SK-N-SH (cell line): ENCODE measurements around the gene ANO6. TPM values are rescaled to one million over a fixed set of nuclear protein-coding genes. Genes with fewer than 3 reads are reported as not detected.

Source experiments
- CTCF ChIA-PET: fragments of 300-600, 350-600 bp; formaldehyde crosslinking; extraction: SDS; loops from one replicate; lab custom pipeline; 2021; lab: Yijun Ruan, JAX
- POLR2A ChIA-PET: fragments of 350-600 bp; sonication (Branson Sonifier 250); formaldehyde crosslinking; extraction: SDS; loops from one replicate; lab custom pipeline; 2020; ENCODE audit warnings: antibody characterized with exemption, inconsistent platforms; lab: Yijun Ruan, JAX
- DNase-seq: peaks from one replicate; pipeline ENCODE4 v3.0.0; 2012
- H2AFZ ChIP-seq: fragments of 200-600 bp; sonication (generic); 2 replicates; pipeline ENCODE4 v1.8.1; 2016; ENCODE audit warnings: antibody characterized with exemption, mild to moderate bottlenecking, low read depth
- H3F3A ChIP-seq: fragments of 200-600 bp; sonication (generic); replicated peaks from 2 replicates; pipeline ENCODE3; 2016; ENCODE audit warnings: antibody characterized with exemption, mild to moderate bottlenecking; ENCODE audit not compliant: insufficient read depth
- H3K27ac ChIP-seq, 2 experiments: fragments of 200-500 bp in 1 of 2; fragments of 200-600 bp in 1 of 2; sonication (Bioruptor generic) in 1 of 2; sonication (generic), shearing (Covaris generic) in 1 of 2; 2 replicates each; pipeline versions ENCODE4 v1.5.1 to v1.6.1; 2014 to 2016; ENCODE audit warnings: low read depth in 2 of 2, inconsistent platforms in 1 of 2, low read length in 1 of 2, mild to moderate bottlenecking in 1 of 2, mixed read lengths in 1 of 2
- H3K27me3 ChIP-seq: fragments of 200-600 bp; sonication (generic), shearing (Covaris generic); 2 replicates; pipeline ENCODE4 v1.6.1; 2016; ENCODE audit warnings: mixed run types; ENCODE audit not compliant: insufficient read depth
- H3K36me3 ChIP-seq, 2 experiments: fragments of 200-500 bp in 1 of 2; fragments of 200-600 bp in 1 of 2; sonication (Bioruptor generic) in 1 of 2; sonication (generic) in 1 of 2; replicated peaks in 1 of 2; 2 replicates each; pipeline versions ENCODE3 to v1.5.1; 2014 to 2016; ENCODE audit warnings: low read length in 1 of 2, mild to moderate bottlenecking in 1 of 2; ENCODE audit not compliant: insufficient read depth in 2 of 2, control insufficient read depth in 1 of 2
- H3K4me1 ChIP-seq, 2 experiments: fragments of 200-500 bp in 1 of 2; fragments of 200-600 bp in 1 of 2; sonication (Bioruptor generic) in 1 of 2; sonication (generic), shearing (Covaris generic) in 1 of 2; 2 replicates each; pipeline versions ENCODE4 v1.5.1 to v1.6.1; 2014 to 2016; ENCODE audit warnings: low read depth in 1 of 2, low read length in 1 of 2, mixed run types in 1 of 2; ENCODE audit not compliant: insufficient read depth in 2 of 2, control insufficient read depth in 1 of 2
- H3K4me2 ChIP-seq: fragments of 200-600 bp; sonication (generic), shearing (Covaris generic); 2 replicates; pipeline ENCODE4 v1.6.1; 2017; ENCODE audit warnings: mixed run types
- H3K4me3 ChIP-seq, 2 experiments: fragments of 200-500 bp in 1 of 2; fragments of 200-600 bp in 1 of 2; sonication (Bioruptor generic) in 1 of 2; sonication (generic), shearing (Covaris generic) in 1 of 2; 2 replicates each; pipeline versions ENCODE4 v1.5.1 to v1.8.1; 2014 to 2016; ENCODE audit warnings: low read depth in 2 of 2, inconsistent platforms in 1 of 2, low read length in 1 of 2, mild to moderate bottlenecking in 1 of 2, mixed read lengths in 1 of 2, moderate library complexity in 1 of 2
- H3K79me2 ChIP-seq: fragments of 200-600 bp; sonication (generic); 2 replicates; pipeline ENCODE4 v1.8.1; 2017; ENCODE audit warnings: mild to moderate bottlenecking; ENCODE audit not compliant: insufficient read depth
- H3K9ac ChIP-seq: fragments of 200-600 bp; sonication (generic); 2 replicates; pipeline ENCODE4 v1.6.1; 2017; ENCODE audit warnings: mixed run types
- H3K9me2 ChIP-seq: fragments of 200-600 bp; sonication (generic); 2 replicates; pipeline ENCODE4 v1.6.1; 2017; ENCODE audit warnings: mixed run types
- H3K9me3 ChIP-seq: fragments of 200-600 bp; sonication (generic); 2 replicates; pipeline ENCODE4 v1.6.1; 2017; ENCODE audit warnings: mixed run types, mild to moderate bottlenecking, moderate library complexity
- H4K20me1 ChIP-seq: fragments of 200-600 bp; sonication (generic); 2 replicates; pipeline ENCODE4 v1.6.1; 2017; ENCODE audit warnings: mild to moderate bottlenecking, mixed run types; ENCODE audit not compliant: insufficient read depth
- CHD2 ChIP-seq: fragments of 150-350 bp; IDR thresholded peaks from 2 replicates; pipeline ENCODE4 v1.6.1; 2018; ENCODE audit warnings: low read length; ENCODE audit not compliant: partially characterized antibody
- EP300 ChIP-seq, 2 experiments: IDR thresholded peaks; 2 replicates each; pipeline versions ENCODE4 v1.4.0 to v1.6.1; 2012; ENCODE audit warnings: borderline replicate concordance in 1 of 2, low read depth in 1 of 2, low read length in 1 of 2
- EZH2phosphoT487 ChIP-seq: fragments of 200-600 bp; sonication (generic); IDR thresholded peaks from 2 replicates; pipeline ENCODE4 v1.6.1; 2017; ENCODE audit warnings: low read depth, mixed run types, mild to moderate bottlenecking, antibody characterized with exemption, moderate library complexity, borderline replicate concordance
- GABPA ChIP-seq: IDR thresholded peaks from 2 replicates; pipeline ENCODE4 v1.4.0; 2012; ENCODE audit warnings: low read depth, mild to moderate bottlenecking
- GATA2 ChIP-seq: sonication (generic); formaldehyde crosslinking; IDR thresholded peaks from 2 replicates; pipeline ENCODE4 v1.5.0; 2020; ENCODE audit warnings: mild to moderate bottlenecking, missing genetic modification reagents
- JUND ChIP-seq: IDR thresholded peaks from 2 replicates; pipeline ENCODE4 v1.4.0; 2012
- MEF2A ChIP-seq: IDR thresholded peaks from 2 replicates; pipeline ENCODE4 v1.4.0; 2012; ENCODE audit warnings: low read depth, borderline replicate concordance
- MXI1 ChIP-seq: IDR thresholded peaks from 2 replicates; pipeline ENCODE4 v1.6.1; 2012; ENCODE audit warnings: mild to moderate bottlenecking, low read depth, low read length, improper control_type of control experiment
- NRF1 ChIP-seq: IDR thresholded peaks from 2 replicates; pipeline ENCODE4 v1.6.1; 2012; ENCODE audit warnings: low read depth, mild to moderate bottlenecking, low read length
- POLR2AphosphoS5 ChIP-seq: IDR thresholded peaks from 2 replicates; pipeline ENCODE4 v1.6.1; 2012; ENCODE audit warnings: low read depth, low read length
- RCOR1 ChIP-seq: fragments of 150-350 bp; IDR thresholded peaks from 2 replicates; pipeline ENCODE4 v1.6.1; 2017; ENCODE audit warnings: antibody characterized with exemption, low read length
- RFX5 ChIP-seq: IDR thresholded peaks from 2 replicates; pipeline ENCODE4 v1.6.1; 2012; ENCODE audit warnings: mild to moderate bottlenecking, improper control_type of control experiment, low read length
- RXRA ChIP-seq: IDR thresholded peaks from 2 replicates; pipeline ENCODE4 v1.4.0; 2012; ENCODE audit warnings: low read depth, mild to moderate bottlenecking, borderline replicate concordance
- SIN3A ChIP-seq: IDR thresholded peaks from 2 replicates; pipeline ENCODE4 v1.6.1; 2012; ENCODE audit warnings: low read depth, mild to moderate bottlenecking, low read length, moderate library complexity, borderline replicate concordance
- SMC3 ChIP-seq: IDR thresholded peaks from 2 replicates; pipeline ENCODE4 v1.6.1; 2012; ENCODE audit warnings: low read depth, low read length, improper control_type of control experiment
- TAF1 ChIP-seq: IDR thresholded peaks from 2 replicates; pipeline ENCODE4 v1.6.1; 2012; ENCODE audit warnings: low read depth, mild to moderate bottlenecking, low read length, moderate library complexity, borderline replicate concordance
- YY1 ChIP-seq: IDR thresholded peaks from 2 replicates; pipeline ENCODE4 v1.4.0; 2012; ENCODE audit warnings: low read depth, mild to moderate bottlenecking
- WGBS: methylation state at CpG from one replicate; pipeline ENCODE4 v1.1.6; 2017; ENCODE audit warnings: low lambda C conversion rate; 5-methylcytosine and 5-hydroxymethylcytosine counted together
- polyA plus RNA-seq, 3 experiments: library from polyadenylated mRNA; depleted of rRNA; stranded (reverse); fragments of >200 nt; gene quantifications; 2 replicates each; pipeline ENCODE4 v1.2.3, GENCODE V29; 2012
- TF ChIP-seq, protein P1 (sequence below): IDR thresholded peaks from 2 replicates; pipeline ENCODE4 v1.6.1; 2012; ENCODE audit warnings: mild to moderate bottlenecking, low read depth, low read length, moderate library complexity
- TF ChIP-seq, protein P2 (sequence below): fragments of 150-350 bp; IDR thresholded peaks from 2 replicates; pipeline ENCODE4 v1.6.1; 2016; ENCODE audit warnings: mild to moderate bottlenecking, low read depth, low read length
- TF ChIP-seq, protein P3 (sequence below): fragments of 150-350 bp; IDR thresholded peaks from 2 replicates; pipeline ENCODE4 v1.6.1; 2017; ENCODE audit warnings: antibody characterized with exemption, low read length, low read depth, borderline replicate concordance

Gene ANO6
- polyA plus RNA-seq, 1 of the 3 experiments (the other 2 are of a cell fraction), result 20.1 TPM

DNA sequence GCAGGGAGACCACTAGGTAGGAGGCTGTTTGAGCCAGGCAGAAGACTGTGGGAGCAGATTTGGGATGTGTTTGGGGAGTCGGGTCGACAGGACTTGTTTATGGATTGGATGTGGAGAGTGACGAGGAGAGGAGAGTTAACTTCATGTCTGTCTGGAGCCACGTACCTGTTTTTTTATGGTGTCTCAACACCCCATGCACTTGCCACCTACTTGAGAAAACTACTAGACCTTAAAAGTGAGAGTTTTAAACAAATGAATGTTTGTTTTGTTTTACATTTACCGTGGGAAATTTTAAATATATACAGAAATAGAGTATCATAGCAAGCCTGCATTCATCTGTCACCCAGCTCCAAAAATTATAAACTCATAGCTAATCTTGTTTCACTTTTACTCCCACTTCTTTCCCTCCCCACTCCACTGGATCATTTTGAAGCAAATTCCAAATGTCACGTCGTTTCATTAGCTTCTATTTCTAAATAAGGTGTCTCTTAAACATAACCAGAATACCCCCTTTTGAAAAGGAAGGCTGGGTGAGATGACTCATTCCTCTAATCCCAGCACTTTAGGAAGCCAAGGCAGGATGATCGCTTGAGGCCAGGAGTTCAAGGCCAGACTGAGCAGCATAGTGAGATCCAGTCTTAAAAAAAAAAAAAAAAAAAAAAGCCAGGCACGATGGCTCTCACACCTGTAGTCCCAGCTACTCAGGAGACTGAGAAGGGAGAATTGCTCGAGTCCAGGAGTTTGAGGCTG is 136.2 kb downstream of the ANO6 start:
- Histone ChIP-seq H3K4me3 (no peak overlapping the region), H3K9me3 (no peaks in the 10 kb centered on the region), H3F3A (peaks cover 3% of the 10 kb centered on the region), H3K9me2 (no peaks in the 10 kb centered on the region), H2AFZ (no peak overlapping the region), H3K4me1 (peaks cover 0 to 37% of the 10 kb centered on the region in 2 experiments), H3K79me2 (no peaks in the 10 kb centered on the region), H4K20me1 (no peaks in the 10 kb centered on the region), H3K27me3 (no peaks in the 10 kb centered on the region), H3K4me2 (no peak overlapping the region), H3K36me3 (peaks cover 32 to 55% of the 10 kb centered on the region in 2 experiments), H3K27ac (no peak overlapping the region), H3K9ac (no peak overlapping the region)
- ChIA-PET POLR2A (no interaction called here), CTCF (interaction anchor here (0.5 to 1.0 kb wide), 2 partner anchors 179 to 182 kb away, joined by 3 read pairs; no protein-coding TSS in a partner anchor)
- WGBS, result 94% methylated on average over 10 of the region's 10 CpGs
- no peak for DNase-seq
- TF ChIP-seq RXRA (no peak), RCOR1 (no peak), EZH2phosphoT487 (no peak), POLR2AphosphoS5 (no peak), CHD2 (no peak)
- TF ChIP-seq, protein P1, sequence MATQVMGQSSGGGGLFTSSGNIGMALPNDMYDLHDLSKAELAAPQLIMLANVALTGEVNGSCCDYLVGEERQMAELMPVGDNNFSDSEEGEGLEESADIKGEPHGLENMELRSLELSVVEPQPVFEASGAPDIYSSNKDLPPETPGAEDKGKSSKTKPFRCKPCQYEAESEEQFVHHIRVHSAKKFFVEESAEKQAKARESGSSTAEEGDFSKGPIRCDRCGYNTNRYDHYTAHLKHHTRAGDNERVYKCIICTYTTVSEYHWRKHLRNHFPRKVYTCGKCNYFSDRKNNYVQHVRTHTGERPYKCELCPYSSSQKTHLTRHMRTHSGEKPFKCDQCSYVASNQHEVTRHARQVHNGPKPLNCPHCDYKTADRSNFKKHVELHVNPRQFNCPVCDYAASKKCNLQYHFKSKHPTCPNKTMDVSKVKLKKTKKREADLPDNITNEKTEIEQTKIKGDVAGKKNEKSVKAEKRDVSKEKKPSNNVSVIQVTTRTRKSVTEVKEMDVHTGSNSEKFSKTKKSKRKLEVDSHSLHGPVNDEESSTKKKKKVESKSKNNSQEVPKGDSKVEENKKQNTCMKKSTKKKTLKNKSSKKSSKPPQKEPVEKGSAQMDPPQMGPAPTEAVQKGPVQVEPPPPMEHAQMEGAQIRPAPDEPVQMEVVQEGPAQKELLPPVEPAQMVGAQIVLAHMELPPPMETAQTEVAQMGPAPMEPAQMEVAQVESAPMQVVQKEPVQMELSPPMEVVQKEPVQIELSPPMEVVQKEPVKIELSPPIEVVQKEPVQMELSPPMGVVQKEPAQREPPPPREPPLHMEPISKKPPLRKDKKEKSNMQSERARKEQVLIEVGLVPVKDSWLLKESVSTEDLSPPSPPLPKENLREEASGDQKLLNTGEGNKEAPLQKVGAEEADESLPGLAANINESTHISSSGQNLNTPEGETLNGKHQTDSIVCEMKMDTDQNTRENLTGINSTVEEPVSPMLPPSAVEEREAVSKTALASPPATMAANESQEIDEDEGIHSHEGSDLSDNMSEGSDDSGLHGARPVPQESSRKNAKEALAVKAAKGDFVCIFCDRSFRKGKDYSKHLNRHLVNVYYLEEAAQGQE, result no peak
- TF ChIP-seq, protein P2, sequence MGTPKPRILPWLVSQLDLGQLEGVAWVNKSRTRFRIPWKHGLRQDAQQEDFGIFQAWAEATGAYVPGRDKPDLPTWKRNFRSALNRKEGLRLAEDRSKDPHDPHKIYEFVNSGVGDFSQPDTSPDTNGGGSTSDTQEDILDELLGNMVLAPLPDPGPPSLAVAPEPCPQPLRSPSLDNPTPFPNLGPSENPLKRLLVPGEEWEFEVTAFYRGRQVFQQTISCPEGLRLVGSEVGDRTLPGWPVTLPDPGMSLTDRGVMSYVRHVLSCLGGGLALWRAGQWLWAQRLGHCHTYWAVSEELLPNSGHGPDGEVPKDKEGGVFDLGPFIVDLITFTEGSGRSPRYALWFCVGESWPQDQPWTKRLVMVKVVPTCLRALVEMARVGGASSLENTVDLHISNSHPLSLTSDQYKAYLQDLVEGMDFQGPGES, result no peak

DNA sequence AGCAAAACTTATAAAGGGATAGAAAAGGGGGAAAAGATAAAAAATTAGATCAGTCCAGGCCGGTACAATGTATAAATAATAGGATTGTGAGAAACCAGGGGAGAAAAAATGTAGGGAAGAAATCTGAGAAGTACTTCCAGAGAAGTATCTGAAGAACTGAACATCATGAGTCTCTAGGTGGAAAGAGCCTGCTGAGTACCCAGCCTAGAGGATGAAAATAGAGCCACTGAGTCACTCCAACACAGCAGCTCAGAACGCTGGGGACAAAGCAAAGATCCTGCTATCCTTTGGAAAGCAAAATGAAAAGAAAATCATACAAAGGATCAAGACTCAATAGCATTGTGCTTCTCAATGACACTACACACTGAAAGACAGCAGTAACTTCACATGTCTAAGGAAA is 138.0 kb downstream of the ANO6 start:
- H4K20me1 ChIP-seq, result no peaks in the 10 kb centered on the region
- H2AFZ ChIP-seq, result no peak overlapping the region
- no peaks in the 10 kb centered on the region for H3K79me2 ChIP-seq
- 90% methylated on average over 2 of the region's 2 CpGs for WGBS
- H3K4me1 ChIP-seq, result peaks cover 10 to 41% of the 10 kb centered on the region in 2 experiments
- no peak overlapping the region for H3K9ac ChIP-seq
- no peaks in the 10 kb centered on the region for H3K27me3 ChIP-seq
- H3K4me3 ChIP-seq, result no peak overlapping the region
- POLR2A ChIA-PET, result no interaction called here
- H3F3A ChIP-seq, result peaks cover 9% of the 10 kb centered on the region
- no peak for TF ChIP-seq EP300 (IDR thresholded peaks at IDR 0.05; ENCODE audit: borderline replicate concordance in 1 of 2, low read depth in 1 of 2, low read length in 1 of 2)
- TF ChIP-seq SMC3, result no peak
- TF ChIP-seq RXRA, result no peak
- TF ChIP-seq GATA2 (CRISPR knock-in tag), result no peak
- no peak for TF ChIP-seq RFX5
- no peak for TF ChIP-seq SIN3A
- no peak for TF ChIP-seq MXI1
- TF ChIP-seq GABPA, result no peak
- TF ChIP-seq, protein P3, sequence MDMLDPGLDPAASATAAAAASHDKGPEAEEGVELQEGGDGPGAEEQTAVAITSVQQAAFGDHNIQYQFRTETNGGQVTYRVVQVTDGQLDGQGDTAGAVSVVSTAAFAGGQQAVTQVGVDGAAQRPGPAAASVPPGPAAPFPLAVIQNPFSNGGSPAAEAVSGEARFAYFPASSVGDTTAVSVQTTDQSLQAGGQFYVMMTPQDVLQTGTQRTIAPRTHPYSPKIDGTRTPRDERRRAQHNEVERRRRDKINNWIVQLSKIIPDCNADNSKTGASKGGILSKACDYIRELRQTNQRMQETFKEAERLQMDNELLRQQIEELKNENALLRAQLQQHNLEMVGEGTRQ, result no peak
- TF ChIP-seq TAF1, result no peak
- no peak for TF ChIP-seq CHD2
- no peak for TF ChIP-seq NRF1
- no peak for TF ChIP-seq MEF2A
- no peak for TF ChIP-seq YY1
- TF ChIP-seq JUND, result no peak
- CTCF ChIA-PET, result interaction anchor here (0.7 kb wide), 1 partner anchor 15 kb away, joined by 3 read pairs; no protein-coding TSS in a partner anchor
- DNase-seq, result no peak
- H3K9me2 ChIP-seq, result no peaks in the 10 kb centered on the region
- H3K27ac ChIP-seq, result no peak overlapping the region
- peaks cover 22 to 45% of the 10 kb centered on the region in 2 experiments for H3K36me3 ChIP-seq
- no peak overlapping the region for H3K4me2 ChIP-seq
- no peaks in the 10 kb centered on the region for H3K9me3 ChIP-seq
